Endometrial microvascular endothelial cells (primary cell): ENCODE measurements around the gene GPR63. TPM values are rescaled to one million over a fixed set of nuclear protein-coding genes. Genes with fewer than 3 reads are reported as not detected.

Experiments
- in situ Hi-C: cut with HindIII; loops from 2 replicates; pipeline ENCODE4 v1.10.0; 2017; ENCODE audit warnings: low sequenced_read_pairs, low pct_unique_long_range_greater_than_20kb; ENCODE audit errors: inconsistent ontology term
- total RNA-seq: library from RNA; depleted of rRNA; stranded (reverse); fragments of >200 nt; gene quantifications from one replicate; pipeline ENCODE4 v1.2.3, GENCODE V29; 2015; ENCODE audit errors: inconsistent ontology term

GPR63 gene
- total RNA-seq, 1 donor from 2014 or later = 0.09 TPM

DNA sequence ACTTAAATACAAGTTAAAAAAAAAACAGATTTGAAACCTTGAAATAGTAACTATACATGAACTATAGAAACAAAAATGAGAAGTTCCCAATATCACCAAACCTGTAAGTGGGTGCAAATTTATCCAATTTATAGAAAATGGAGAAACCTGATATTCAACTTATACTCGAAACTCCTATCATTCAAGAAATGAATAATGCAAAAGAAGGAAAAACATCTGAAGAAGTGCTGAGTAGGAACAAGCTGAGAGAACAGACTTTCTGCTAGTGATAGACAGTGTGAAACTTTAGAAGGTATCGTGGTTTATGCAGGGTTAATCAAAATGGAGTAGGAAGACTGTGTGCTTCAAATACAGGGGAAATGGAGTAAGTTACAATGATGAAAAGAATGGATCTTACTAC is 4.5 kb downstream of the GPR63 start:
- in situ Hi-C loops = no loop called here

DNA sequence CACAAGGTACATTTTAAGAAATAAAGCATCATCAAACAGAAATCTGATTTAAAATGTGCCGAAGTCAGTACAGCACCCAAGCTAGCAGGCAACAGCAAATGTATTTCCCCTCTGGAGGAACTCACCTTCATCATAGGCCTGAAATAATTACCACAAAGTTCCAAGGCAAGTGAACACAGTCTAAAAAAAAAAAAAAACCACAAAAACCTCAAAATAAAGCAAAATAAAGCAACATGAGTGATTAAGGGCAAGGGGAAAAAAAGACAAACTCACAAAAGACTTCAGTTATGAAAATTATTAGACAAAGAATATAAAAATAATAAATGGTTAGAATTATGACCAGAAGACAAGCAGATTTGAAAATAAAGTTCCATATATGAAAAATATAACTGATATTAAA is 10.4 kb downstream of the GPR63 start:
- in situ Hi-C loops = no loop called here

DNA sequence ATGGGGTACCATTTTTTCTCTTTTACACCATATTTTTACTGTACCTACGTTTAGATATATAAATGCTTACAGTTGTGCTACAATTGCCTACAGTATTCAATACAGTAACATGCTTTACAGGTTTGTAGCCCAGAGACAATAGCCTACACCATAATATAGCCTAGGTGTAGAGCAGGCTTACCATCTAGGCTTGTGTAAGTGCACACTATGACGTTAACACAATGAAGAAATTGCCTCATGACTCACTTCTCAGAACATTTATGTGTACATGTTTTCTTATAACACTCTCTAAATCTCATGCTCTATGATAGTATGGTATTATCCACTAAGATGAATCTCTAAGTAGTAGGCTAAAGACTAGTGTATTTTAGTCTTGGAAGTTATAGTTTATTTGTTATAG is 13.5 kb downstream of the GPR63 start:
- in situ Hi-C loops = no loop called here

DNA sequence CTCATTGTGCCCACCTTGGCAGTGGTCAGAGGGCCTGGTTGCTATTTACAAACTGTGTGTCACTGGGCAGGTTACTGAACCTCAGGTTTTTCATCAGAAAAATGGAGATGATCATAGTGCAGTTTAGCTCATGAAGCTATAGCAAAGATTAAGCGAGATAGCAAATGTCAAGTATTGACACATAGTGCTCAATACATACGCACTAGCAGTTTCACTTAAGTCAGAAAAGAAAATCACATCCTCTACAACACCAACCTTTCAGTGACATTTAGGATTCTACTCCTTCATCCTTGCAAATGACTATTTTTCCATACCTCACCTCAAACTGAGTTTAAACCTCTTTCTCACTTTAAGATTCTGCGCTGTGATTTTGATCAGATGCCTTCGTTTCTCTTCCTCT is 16.2 kb downstream of the GPR63 start:
- in situ Hi-C loops = no loop called here

DNA sequence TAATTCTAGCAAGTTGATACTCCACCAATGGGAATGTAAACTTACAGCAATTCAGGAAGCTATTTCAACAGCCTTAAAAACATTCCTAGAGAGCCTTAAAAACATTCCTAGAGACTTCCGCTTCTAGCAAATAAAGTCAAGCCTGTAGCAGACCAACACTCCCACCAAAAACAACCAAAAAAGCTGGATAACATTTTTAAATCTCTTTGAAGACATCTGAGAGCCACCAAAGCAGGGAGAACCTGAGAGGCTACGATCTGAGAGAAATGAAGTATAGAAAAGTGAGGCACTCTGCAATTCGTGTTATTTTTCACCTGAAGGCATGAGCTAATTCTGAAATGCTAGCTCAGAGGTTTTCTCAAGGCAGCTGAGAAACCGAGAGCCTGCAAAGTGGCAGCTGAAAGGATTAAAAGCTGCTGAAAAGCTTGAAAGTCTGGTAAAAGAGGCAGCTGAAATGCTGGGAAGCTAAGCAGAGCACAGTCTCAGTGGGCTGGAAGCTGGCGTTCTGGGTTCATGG is 20.9 kb downstream of the GPR63 start:
- in situ Hi-C loops = no loop called here

DNA sequence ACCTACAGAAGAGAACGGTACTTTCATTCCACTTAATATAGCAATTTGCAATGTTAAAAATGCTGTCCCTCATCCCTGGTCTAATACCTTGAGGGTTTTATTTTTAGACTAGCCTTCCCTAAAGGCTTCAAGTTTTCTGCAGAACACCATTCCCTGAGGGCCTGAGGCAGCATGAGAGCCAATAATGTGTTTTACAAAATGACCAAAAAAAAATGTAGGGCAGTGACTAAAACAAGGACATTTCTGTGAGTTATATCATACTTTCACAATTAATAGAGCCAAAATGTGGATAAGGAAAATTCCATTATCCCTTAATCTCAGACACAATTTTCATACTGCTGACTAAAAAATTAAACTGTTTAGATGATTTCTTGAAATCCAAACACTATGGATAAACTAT is 22.7 kb downstream of the GPR63 start:
- in situ Hi-C loops = no loop called here

DNA sequence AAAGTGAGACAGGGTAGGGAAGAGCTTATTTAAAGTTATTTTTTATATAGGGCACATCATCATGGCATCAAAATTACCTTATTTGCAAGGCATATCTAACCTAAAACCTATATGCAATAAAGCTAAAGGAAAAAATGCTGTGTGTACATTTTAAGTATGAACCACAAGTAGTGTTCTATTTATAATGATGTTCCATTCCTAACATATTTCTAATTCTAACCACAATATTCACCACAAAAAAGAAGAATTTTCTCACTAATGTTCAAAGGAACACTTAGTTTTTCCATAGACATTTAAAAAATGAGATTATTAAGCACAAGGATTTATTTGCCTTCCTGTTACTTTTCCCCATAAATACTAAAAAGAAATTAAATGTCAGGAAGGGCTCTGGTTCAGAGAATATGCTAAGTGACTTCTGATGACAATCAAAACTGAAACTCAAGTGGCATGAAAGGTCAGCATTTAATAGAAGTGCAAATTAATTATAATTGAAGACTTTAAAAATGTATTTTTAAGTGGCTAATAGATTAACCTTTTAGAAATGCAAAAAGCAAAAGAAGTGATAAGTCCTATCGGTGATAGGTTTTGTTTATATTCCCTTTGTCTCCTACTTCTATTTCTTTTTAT is 25.1 kb downstream of the GPR63 start:
- in situ Hi-C loops = no loop called here

DNA sequence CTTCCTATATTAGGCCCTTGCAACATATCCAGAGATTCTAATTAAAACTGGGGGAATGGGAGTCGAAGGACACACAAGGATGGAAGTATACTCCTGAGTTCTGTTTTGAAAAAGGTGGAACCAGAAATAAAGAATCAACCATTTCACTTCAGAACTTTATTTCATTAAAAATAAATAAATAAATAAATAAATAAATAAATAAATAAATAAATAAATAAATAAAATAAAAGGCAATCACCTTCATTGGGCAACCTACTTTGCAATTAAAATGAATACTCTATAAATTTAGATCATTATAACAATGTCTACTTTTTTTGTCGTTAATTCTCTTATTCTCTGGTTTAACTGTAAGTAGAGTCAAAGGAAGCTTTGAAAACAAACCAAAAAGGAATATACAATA is 25.6 kb downstream of the GPR63 start:
- in situ Hi-C loops = no loop called here

DNA sequence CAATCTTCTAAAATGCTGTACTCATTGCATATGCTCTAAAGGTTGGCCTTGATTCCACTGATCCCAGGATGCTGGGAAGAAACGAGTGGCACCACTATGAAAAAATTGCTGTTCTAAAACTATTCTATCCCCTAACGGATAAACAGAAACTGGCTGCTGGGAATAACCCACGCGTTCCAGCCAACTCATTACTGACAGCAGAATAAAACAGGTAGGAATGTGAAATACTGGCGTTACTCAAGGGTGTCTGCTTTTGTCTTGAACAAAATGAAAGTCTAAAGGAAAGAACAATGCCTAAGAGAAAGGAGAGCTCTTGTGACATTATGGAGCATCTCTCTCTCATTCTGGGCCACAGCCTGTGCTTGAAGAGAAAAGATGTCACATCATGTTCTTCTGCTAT is 26.1 kb downstream of the GPR63 start:
- in situ Hi-C loops = no loop called here

DNA sequence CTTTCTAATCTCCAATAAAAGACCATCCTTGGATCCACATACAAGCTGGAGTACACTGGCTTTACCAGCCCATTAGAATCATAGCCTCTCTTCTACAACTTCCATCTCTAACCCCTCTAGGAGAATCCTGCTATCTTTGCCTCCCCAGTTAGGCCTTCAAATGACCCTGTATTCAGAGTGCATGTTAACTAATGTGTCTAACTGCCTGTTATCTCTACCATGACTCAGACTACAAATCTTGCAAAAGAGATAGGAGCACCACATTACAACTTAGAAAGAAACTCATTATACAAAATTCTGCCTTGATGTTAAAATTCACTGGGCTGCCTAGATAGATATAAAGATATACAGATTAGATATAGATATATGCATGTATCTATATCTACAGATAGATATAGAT is 28.2 kb downstream of the GPR63 start:
- in situ Hi-C loops = no loop called here

DNA sequence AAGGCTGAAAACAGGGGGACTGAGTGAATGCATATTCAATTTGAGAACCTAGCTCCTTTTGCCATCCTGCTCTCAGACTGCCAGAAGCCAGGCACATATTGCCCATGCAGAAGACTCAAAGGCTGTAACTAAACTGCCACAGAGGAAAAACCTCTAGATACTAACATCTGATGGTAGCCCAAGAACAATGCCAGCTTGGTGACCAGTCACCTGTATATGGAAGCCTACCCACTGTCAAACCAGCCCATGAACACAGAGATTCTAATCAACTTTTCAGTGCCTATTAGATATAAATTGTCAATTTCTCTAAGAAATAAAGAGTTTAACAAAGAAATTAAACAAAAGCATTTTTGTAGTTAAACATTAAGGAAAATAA is 34.2 kb downstream of the GPR63 start:
- in situ Hi-C loops = no loop called here

DNA sequence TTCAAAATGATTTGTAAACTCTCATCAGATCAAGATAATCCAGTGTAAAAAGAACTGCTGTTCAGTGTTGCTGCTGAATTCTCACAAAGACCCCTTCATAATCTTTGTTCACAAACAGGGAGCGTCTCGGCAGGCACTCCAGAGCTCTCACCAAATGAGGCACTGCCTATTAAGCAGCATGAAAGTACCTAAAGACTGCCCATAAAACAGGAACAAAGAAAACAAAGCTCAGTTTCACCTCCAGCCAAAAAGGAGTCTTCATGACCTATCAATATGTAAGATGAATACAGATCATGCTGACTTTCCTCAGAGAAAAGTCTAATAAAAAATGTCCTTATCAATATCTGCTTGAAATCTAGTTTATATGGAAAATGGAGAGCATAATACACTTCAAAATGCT is 41.8 kb downstream of the GPR63 start:
- in situ Hi-C loops = no loop called here

DNA sequence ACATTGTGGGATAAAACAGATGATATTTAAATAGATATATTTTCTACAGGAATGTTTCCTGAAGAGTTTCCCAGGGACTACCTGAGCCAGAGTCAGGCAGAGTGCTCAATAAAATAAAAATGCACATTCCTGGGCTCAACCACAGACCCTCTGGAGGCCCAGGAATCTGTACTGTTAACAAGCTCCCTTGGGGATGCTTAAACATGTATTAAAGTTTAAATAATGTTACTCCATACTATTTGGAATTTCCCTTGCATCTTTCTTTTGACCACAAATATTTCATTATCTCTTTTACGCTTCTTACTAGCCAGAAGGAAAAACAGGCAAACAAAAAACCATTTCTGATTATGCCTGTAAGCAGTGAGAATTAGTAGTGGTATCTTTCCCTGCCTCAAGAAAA is 42.3 kb downstream of the GPR63 start:
- in situ Hi-C loops = no loop called here

DNA sequence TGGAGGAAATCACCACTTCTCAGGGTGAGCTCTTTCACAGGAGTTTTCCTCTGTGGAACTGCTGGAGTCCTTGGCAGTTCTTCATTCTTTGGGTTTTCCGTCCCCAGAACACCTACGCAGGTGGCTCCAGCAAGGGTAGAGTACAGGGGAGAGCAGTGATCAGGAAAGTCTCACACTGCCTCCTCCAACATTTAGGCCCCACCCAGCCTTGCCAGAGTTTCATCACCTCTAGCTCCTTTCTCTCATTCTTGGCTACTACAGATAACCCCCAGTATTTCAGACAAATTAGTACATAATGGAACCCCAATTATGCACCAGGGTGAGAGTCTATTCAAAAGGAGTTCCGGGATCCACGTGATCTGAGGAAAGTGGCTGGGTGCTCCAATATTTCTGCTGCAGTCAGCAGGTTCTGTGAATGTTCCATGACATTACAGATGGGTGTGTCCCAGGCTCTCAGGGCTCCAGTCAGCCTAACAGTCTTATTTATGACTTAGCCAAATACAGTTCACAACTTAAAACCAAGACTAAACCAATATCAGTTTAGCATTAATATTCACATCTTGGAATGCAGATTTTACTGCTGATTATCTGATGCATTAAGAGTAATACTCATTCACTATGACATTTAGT is 44.6 kb downstream of the GPR63 start:
- in situ Hi-C loops = no loop called here

DNA sequence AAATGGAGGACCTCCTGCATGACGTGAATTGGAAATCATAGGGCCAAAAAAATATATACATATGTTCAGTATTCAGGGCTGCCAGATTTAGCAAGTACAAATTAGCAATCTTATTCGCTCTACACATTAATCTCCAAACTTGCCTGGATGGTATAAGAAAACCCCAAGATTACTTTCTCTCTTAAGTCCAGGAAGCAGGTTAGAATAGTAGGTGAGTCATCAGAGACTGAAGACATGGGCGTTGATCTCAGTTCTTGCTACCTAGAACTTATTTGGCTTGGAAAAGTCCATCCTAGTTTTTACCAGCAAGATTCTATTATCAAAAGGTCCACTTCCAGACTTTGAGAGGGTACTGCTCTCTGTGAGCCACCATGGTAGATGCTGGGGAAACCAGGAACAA is 47.4 kb downstream of the GPR63 start:
- in situ Hi-C loops = no loop called here

DNA sequence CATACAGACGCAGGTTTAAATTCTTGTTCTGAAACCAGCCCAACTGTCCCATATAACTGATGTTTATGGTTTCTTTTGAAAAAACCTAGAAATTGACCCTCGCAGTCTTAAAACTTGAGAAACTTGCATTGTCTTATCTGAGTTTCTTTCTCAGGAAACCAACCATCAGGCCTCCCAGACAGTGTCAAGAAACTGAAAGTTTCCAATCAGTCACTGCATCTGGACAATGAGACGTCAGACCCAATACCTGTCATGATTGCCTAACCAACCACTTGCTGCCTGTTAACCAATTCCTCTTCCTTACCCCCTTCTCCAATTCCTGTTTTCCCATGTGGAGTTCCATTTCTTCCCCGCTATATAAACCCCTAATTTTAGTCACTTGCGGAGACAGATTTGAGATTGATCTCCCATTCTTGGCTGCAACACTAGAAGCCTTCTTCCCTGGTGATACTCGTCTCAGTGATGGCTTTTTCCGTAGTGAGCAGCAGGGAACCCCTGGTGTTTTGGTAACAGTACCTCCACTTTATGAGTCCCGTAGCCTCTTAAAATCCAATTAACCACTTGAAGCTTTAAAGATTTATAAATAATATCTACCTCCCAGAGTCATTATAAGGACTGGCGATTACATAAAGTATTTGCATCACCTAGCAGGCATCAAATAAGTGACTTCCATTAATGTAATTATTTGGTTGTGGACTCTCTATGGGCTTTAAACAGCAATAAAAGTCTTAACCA is 49.3 kb downstream of the GPR63 start:
- in situ Hi-C loops = no loop called here

DNA sequence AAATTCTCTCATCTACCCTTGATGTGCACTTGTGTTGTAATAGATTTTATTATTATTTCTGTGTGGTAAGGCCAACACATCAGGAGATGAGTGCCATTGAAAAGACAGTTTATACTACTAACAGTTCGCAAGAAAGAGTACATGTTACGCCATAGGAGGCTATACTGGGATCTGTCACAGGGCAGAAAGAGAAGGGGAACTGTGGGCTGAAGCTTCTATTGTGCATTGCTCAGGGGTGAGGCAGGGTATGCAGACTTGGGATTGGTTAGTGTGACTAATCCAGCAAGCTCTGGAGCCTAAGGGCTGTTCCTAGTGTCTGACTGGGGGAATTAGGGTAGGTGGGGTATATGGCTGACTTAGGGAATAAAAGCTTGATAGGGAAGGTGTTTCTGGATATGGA is 50.9 kb downstream of the GPR63 start:
- in situ Hi-C loops = no loop called here

DNA sequence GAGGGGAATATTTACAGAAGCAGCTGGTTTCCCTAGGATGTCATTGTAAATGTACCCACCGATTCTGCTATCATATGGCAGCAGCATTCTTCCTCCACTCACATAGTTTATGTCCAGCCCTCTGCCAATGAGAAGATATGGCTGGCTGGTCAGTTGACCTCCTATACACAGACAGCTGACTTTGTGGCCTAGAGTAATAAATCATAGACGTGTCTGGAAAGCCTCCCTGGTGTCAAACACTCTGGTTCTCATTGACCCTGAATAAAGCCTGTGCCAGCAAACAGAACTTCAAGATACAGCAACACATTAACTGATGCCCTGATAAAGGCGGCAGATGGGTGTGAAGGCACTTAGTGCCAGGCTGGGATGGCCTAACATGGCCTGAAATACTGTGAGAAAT is 52.6 kb downstream of the GPR63 start:
- in situ Hi-C loops = no loop called here

DNA sequence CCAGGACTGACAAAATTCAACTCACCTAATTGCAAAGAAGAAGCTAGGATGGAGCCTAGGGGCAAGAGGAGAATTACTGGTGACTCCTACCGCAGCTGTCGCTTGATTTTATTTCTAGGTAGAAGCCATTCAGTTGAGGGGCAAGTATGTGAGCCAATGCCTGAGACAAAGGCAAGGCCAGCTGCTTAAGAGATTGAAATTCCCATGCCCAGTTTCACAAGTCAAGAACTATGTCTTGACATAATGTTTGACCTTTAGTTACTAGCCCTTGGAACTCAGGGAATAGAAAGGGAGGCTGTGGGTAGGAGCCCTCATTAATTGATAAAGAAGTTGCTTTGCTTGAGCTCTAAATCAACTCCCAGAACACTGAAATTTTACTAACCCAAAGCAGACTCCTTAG is 54.0 kb downstream of the GPR63 start:
- in situ Hi-C loops = no loop called here

DNA sequence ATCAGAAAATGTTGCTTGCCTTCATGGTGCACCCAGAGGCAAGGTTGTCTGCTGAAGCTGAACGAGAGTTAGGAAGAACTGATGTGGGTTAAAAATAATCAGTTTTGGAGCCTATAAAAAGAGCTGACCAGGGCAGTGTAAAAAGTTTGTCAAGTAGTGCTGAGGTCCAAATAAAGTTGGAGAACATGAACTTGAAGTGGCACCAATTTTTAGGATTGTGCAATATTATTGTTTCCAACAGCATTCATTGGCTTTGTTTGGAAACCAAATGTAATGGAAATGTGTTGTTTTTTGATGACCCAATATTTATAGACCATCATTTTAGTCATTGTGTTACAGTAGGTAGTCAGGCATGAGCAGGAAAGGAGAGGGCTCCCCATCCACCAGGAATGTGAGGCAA is 55.7 kb downstream of the GPR63 start:
- in situ Hi-C loops = no loop called here
